ENCODE measurements around the gene TLL2.
A peak's percentile ranks its signal among the peaks of the same experiment; 100 is the strongest.

GRCh38 chr10:96395931-96396877 lies 117.5 kb downstream of the TLL2 start:
- TF ChIP-seq, protein P1, sequence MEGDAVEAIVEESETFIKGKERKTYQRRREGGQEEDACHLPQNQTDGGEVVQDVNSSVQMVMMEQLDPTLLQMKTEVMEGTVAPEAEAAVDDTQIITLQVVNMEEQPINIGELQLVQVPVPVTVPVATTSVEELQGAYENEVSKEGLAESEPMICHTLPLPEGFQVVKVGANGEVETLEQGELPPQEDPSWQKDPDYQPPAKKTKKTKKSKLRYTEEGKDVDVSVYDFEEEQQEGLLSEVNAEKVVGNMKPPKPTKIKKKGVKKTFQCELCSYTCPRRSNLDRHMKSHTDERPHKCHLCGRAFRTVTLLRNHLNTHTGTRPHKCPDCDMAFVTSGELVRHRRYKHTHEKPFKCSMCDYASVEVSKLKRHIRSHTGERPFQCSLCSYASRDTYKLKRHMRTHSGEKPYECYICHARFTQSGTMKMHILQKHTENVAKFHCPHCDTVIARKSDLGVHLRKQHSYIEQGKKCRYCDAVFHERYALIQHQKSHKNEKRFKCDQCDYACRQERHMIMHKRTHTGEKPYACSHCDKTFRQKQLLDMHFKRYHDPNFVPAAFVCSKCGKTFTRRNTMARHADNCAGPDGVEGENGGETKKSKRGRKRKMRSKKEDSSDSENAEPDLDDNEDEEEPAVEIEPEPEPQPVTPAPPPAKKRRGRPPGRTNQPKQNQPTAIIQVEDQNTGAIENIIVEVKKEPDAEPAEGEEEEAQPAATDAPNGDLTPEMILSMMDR (IDR thresholded peaks at IDR 0.05) = peak; percentile 72 to 91 (median 78)
- TF ChIP-seq POLR2A (IDR thresholded peaks at IDR 0.05) = no peak
